OCI-M2 (cell line): ENCODE results near the gene AGPAT3.

ENCODE experiments used
- DNase-seq: peaks from one replicate; lab custom pipeline; 2025; ENCODE audit not compliant: unreplicated experiment; lab: John Stamatoyannopoulos, UW

Gene AGPAT3

DNA sequence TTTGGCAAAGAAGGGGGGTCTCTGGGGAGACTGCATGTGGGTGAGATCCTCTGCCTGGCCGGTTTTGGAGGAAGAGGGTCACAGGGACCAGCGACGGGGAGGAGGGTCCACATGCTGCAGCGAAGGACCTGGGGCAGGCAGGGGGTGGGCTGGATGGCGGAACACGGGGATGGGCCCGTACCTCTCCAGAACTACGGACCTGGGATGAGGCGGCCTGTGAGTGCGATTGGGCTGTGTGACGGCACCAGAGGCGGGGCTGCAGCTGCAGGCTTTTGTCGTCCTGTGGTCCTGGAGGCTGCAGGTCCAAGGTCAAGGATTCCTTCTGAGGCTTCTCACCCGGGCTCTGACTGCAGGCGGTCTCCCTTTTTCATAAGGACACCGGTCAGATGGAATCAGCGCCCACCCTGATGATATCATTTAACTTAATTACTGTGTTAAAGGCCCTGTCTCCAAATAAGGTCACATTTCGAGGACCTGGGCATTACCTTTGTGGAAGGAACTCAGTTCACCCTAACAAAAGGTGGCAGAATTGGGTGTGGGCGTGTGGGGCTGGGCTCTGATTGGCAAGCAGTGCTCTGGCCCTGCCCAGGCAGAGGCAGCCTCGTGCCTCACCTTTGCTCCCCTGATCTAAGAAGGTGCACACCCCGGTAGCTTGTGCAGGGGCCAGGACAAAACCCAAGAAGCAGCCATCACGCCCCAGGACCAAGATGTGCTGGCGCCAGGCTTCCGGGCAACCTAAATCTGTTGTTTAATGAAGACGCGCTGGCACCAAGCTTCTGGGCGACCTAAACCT lies 87.1 kb downstream of the AGPAT3 start:
- DNase-seq, result no peak

DNA sequence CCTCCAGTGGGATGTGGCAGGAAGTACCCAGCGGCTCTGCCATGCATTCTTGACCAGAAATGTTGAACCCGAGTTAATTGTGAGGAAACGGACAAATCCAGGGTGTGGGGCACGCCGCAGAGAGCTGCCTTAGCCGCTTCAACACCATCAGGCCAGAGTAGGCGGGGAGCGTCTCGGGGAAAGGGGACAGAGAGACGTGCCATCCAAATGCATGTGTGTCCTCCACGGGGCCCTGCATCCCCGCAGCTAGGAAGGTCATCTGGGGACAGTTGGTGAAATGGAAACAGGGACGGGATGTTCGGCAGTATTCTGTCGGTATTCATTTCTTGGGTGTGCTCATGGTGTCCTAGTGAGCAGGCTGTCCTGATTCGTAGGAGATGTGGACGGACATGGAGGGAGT lies 88.0 kb downstream of the AGPAT3 start:
- DNase-seq, result no peak

DNA sequence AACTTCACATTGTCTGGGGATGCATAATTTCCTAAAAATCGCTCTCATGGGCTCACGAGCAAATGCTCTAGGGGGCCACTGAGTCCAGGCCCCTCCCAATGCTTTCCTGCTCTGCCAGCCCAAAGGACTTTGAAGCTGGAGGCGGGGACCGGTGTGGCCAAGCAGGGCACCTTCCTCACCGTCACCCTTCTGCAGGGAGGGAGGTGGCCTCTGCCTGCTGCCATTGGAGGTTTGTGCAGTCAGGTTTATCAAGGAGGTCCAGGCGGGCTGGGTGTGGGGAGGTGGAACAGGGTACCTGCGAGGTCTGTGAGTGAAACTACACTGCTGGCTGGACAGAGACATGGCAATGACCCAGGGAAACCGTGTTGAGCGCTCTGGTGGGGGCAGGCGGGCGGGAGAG lies 89.0 kb downstream of the AGPAT3 start:
- DNase-seq, result no peak

DNA sequence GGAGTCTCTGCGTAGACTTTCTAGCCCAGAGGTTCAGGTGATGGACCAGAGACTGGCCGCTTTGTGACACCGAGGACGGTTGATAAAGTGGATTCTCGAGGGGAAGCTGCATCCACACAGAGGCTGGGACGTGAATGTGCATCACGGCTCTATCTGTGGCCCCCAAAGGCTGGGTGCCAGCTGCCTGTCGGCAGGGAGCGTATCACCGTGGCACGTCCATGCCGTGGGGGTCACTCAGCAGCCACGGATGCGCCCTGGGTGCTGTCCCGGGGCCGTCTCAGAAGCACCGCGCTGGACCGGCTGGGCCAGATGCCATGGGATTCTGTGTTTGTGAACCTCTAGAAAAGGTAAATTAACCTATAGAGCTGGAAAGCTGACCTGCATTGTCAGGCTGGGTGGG lies 89.9 kb downstream of the AGPAT3 start:
- no peak for DNase-seq

DNA sequence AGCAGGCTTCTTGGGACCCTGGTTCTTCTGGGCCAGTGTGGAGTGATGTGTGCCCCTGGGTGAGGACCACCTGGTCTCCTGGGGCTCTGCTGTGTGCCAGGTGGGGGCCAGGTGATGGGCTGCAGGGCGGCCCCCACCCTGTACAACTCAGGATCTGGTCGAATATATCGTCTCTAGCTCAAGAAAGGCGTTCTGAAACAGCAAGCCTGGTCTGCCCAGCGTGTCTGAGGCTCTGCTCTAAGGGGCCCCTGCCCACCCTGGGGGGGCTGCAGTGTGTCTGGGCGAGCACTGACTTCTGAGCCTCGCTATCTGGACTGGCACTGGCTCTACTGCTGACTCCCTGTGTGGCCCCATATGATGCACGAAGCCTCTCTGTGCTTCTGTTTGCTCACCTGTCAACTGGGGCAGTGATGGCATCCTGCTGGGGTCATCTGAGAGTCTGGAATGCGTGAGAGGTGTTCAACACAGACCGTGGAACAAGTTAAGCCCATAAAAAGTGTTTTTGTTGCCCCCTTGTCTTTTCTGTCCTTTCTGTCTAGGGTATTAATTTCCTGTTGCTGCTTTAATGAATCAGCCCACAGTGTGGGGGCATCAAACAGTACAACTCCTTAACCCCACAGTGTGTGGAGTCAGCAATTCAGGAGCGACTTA lies 91.1 kb downstream of the AGPAT3 start:
- DNase-seq, result no peak

DNA sequence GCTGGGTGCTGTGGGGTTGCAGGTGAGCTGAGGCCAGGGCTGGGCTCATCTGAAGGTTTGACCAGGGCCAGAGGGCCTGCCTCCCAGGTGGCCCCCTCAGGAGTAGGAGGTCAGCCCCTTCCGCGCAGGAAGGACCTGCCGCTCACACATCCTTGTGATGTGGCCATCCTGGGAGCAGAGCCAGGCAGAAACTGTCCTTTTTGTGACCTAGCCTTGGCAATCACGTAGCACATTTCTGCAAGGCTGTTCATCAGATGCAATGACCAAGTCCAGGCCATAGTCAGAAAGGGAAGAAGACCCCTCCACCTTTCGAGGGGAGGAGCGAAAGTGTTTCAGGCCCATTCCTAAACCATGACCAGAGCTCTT lies 91.6 kb downstream of the AGPAT3 start:
- no peak for DNase-seq

DNA sequence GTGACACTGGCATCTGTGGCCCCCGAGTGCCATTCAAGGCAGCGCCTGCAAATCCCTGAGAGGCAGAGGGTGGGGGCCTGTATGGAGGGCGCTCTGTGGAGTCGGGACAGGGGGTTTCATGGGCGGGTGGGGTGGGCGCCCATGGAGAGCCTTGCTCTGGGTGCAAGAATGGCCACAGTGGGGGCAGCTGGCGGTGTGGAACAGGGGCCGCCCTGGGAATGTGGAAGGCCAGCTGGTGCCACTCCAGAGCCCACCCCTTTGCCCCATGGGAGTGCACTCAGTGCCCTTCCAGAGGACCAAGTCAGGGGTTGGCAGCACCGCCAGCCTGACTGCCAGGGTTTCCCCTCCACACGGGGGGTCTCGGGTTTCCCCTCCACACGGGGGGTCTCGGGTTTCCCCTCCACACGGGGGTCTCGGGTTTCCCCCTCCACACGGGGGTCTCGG lies 92.1 kb downstream of the AGPAT3 start:
- DNase-seq, result no peak

DNA sequence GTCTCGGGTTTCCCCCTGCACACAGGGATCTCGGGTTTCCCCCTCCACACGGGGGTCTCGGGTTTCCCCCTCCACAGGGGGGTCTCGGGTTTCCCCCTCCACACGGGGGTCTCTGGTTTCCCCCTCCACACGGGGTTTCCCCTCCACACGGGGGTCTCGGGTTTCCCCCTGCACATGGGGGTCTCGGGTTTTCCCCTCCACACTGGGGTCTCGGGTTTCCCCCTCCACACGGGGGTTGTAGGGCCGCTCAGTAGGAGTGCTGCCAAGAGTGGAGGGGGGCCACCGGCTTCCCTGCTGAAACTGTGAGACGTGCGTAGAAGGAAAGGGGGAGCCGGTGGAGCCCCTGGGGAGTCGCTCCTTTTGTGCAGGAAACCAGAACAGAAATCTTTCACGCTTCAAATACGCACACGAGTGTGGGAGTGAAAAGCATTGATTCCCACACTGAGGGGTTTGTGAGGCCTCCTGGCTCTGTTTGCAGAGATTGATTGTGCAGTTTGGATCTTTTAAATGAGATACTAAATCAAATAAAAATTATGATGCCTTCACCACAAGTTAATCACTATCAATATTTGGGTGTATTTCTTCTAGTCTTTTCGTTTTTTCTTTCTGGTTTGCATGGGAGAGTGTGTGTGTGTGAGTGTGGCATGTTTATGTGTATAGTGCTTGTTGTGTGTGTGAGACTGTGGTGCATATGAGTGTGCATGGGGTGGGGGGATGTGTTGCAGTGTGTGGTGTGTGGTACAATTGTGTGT lies 92.8 kb downstream of the AGPAT3 start:
- no peak for DNase-seq

DNA sequence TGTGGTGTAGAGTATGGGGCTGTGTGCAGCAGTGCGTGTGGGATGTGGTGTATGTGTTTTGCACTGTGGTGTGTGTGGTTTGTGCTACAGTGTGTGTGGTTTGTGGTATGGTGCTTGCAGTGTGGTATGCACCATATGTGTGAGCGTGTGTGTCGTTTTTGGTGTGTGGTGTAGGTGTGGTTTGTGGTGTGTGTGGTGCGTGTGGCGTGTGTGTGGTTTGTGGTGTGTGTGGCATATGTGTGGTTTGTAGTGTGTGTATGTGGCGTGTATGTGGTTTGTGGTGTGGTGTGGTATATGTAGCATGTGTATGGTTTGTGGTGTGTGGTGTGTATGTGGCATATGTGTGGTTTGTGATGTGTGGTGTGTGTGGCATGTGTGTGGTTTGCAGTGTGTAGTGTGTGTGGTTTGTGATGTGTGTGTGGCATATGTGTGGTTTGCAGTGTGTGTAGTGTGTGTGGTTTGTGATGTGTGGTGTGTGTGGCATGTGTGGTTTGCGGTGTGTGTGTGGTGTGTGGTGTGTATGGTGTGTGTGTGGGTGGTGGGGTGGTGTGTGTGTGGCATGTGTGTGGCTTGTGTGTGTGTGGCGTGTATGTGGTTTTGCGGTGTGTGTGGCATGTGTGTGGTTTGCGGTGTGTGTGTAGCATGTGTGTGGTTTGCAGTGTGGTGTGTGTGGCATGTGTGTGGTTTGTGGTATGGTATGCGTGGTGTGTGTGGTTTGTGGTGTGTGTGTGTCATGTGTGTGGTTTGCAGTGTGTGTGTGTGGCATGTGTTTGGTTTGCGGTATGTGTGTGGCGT lies 93.5 kb downstream of the AGPAT3 start:
- DNase-seq, result no peak

DNA sequence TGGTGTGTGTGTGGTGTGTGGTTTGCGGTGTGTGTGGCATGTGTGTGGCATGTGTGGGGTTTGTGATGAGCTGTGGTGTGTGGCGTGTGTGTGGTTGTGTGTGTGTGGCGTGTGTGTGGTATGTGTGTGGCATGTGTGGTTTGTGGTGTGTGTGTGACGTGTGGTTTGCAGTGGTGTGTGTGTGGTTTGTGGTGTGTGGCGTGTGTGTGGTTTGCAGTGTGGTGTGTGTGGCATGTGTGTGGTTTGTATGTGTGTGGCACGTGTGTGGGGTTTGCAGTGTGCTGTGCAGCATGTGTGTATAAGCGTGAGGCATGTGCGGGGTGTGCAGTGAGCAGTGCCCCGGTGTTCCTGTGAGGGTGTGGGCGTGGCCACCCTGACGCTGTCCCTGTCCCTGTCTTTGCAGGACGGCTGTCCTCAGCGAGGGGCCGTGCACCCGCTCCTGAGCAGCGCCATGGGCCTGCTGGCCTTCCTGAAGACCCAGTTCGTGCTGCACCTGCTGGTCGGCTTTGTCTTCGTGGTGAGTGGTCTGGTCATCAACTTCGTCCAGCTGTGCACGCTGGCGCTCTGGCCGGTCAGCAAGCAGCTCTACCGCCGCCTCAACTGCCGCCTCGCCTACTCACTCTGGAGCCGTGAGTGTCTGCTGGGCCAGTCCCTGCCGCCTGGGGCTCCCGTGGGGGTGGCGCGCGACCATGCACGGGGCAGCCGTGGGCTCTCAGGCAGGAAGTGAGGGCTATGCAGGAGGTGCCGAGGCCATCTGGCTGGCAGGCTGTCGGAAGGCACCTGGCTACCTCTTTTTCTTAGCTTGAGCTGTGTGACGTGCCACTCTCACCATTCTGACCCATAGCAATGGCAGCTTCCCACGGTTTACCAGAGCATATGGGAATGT lies 94.5 kb downstream of the AGPAT3 start:
- no peak for DNase-seq

DNA sequence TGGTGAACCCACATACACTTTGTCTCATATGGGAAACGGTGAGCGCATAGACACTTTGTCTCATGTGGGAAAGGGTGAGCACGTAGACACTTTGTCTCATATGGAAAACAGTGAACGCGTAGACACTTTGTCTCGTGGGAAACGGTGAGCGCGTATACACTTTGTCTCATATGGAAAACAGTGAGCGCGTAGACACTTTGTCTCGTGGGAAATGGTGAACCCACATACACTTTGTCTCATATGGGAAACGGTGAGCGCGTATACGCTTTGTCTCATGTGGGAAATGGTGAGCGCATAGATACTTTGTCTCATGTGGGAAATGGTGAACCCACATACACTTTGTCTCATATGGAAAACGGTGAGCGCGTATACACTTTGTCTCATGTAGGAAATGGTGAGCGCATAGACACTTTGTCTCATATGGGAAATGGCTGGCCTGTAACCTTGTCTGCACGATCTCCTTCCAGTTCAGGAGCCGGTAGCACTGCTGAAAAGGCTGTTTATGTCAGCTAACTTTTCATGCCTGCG lies 96.4 kb downstream of the AGPAT3 start:
- DNase-seq, result no peak

DNA sequence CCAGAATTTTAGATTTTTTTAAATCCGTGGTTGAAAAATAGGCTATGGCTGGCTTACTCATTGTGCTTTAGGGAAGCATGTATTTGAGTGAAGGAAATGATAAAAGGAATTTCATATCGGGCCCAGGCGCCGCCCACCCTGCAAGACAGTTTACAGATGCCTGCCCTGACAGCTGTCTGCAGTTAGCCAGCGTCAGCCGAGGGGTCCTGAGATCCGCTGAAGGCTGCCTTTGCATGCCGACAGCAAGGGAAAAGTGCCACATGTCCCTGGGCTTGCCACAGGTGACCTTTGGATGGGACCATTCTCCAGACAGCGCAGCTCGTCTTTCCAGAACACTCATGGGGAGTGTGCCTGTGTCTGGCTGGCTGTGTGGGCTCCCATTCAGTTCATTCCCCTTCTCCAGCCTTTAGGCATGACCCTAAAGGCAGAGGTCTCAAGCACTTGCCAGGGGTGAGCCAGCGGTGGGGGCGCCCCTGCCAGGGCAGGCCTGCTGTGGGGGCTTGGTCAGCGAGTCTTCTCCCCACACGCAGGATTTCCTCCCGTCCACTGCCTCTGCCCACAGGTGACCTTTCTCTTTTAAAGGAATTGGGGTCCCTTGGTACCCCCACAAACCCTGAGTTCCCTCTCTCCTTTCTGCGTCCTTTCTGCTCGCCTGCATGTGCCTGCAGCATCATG lies 101.0 kb downstream of the AGPAT3 start:
- no peak for DNase-seq

DNA sequence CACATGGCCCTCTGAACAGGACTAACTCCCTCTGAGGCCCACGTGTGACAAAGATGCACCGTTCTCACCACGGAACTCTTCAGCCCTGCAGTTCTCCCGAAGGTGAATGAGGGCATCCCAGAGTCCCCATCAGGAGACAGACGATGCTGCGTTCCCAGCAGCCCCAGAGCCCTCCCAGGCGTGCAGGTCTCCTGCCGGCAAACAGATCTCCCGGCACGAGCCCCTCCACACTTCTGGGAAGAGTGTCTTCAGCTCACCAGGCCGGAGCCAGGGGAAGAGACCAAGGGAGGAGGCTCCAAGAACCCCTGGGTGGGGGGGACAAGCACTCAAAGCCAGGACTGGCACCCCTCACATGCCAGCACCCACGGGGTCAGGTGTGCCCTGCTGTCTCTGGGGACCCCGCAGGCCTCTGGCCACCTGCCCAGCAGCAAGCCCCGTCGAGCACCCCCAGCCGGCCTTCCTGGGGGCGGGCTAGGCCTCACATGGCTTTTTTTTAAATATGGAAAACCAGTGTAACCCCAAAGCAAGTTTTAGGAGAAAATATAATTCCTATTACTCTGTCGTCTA lies 102.0 kb downstream of the AGPAT3 start:
- no peak for DNase-seq

DNA sequence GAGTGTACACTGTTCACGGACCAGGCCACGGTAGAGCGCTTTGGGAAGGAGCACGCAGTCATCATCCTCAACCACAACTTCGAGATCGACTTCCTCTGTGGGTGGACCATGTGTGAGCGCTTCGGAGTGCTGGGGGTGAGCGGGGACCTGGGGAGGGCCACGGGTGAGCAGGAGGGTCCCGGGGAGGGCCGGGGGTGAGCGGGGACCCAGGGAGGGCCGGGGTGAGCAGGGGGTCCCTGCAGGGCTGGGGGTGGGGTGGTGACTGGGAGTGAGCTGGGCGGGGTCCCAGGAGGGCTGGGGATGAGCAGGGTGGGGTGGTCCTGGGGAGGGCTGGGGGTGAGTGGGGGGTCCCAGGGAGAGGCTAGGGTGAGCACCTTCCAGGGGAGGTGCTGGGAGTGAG lies 103.0 kb downstream of the AGPAT3 start:
- DNase-seq, result no peak

DNA sequence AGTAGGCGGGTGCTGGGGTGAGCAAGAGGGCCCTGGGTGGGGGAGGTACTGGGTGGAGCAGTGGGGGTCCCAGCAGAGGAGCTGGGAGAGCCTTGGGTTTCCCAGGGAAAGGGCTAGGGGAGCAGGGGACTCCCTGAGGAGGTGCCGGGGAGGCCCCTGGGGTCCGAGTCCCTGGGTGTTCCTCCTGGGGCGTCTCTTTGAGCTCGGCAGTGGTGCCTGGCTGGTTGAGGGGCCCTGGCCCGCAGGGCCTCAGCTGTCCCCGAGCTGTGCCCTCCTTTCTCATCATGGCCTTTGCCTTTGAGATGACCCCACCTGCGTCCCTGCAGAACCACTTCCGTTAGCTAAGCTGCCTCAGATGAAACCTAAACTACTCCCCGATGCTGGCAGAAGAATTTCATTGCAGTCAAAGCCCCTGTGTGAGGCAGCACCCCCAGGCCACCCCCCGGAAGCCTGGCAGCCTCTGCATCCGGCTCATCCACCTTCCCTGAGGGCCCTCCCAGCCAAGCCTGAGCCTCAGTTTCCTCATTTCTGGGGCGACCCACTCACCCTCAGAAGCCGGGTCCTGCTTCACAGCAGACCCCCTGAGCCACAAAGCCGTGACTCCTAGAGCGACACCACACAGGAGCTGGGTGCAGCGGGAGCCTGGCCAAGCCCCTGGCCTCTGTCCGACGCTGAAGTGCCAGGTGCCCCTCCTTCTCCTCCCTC lies 103.5 kb downstream of the AGPAT3 start:
- DNase-seq, result no peak

DNA sequence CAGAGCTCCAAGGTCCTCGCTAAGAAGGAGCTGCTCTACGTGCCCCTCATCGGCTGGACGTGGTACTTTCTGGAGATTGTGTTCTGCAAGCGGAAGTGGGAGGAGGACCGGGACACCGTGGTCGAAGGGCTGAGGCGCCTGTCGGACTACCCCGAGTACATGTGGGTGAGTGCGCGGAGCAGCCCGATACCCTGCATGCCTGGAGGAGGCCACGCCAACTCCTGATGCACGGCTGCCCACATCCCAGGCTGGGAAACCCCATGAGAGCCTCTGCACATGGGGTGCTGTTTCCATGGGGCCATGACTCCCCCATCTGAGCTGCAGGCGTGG lies 104.1 kb downstream of the AGPAT3 start:
- DNase-seq, result no peak

DNA sequence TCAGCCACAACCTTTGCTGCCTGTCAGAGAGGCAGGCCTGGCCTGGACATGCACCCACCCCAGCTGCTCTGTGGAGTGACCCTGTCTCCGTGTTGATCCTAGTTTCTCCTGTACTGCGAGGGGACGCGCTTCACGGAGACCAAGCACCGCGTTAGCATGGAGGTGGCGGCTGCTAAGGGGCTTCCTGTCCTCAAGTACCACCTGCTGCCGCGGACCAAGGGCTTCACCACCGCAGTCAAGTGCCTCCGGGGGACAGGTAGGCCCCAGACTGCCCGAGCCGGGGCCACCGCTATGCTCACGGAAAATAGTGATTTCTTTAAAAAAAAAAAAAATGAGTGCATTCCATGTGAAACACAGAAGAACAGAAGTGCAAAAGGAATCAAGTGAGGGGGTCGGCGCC lies 105.5 kb downstream of the AGPAT3 start:
- DNase-seq, result no peak

DNA sequence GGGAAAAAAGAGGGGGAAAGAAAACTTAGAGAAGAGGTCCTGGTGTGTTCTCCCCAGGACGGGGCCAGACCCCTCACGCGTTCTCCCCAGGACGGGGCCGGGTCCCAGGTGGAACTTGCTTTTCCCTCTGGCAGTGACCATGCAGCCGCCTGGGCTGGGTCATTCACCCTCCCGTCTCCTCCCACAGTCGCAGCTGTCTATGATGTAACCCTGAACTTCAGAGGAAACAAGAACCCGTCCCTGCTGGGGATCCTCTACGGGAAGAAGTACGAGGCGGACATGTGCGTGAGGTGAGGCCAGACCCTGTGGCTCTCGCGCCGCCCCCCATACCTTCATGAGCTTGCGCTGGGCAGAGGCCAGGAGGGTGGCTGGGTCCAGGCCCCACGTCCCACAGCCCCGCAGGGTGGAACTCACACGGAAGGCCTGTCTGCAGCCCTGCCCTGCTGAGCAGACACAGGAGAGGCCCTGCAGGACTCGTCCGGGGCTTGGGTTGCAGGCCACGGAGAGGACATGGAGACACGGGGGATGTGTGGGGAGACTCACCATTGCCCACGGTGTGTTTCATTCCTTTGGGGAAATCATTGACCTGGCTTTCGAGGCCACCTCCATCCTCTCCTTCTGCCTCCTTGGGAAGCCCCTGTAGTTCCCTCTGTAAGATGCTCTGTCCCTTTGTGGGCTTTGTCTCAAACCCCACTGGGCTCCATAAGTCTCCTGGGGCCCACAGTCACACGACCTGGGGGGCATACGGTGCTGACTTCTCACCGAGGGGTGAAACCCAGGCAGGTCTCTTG lies 106.4 kb downstream of the AGPAT3 start:
- no peak for DNase-seq
